A673 (cell line): ENCODE data around the gene SLC22A13. TPM values are rescaled to one million over a fixed set of nuclear protein-coding genes. Genes with fewer than 3 reads are reported as not detected.
"Not testable (repeated sequence)": the region's sequence is repeated elsewhere in the genome, so short reads cannot be mapped to it uniquely, and the experiment has no call there.

Experiments
- BruUV-seq: library from RNA; stranded (reverse); fragments of 400-500 nt; replicated peaks from 2 replicates; lab custom pipeline; 2021; lab: Mats Ljungman, UMichigan
- CTCF ChIA-PET: fragments of 300-600 bp; sonication (Branson Sonifier 250); formaldehyde crosslinking; loops from one replicate; lab custom pipeline; 2022; ENCODE audit warnings: antibody characterized with exemption; lab: Charles Lee
- POLR2A ChIA-PET: fragments of 300-600 bp; sonication (Branson Sonifier 250); formaldehyde crosslinking; loops from one replicate; lab custom pipeline; 2022; ENCODE audit warnings: antibody characterized with exemption; ENCODE audit not compliant: low non-redundant PET; lab: Charles Lee
- DNase-seq: peaks from one replicate; pipeline ENCODE4 v3.0.0-alpha.2; 2015; ENCODE audit warnings: low spot score
- H3K27ac ChIP-seq: fragments of 200-600 bp; sonication (generic); 2 replicates; pipeline ENCODE4 v1.5.1; 2016; ENCODE audit warnings: mixed run types, low read depth, mild to moderate bottlenecking, mixed read lengths, antibody characterized with exemption, low read length; ENCODE audit not compliant: poor library complexity, severe bottlenecking
- H3K27me3 ChIP-seq: fragments of 200-600 bp; sonication (generic); replicated peaks from 2 replicates; pipeline ENCODE4 v1.6.1; 2017; ENCODE audit warnings: mixed run types, low read depth, mild to moderate bottlenecking, mixed read lengths, antibody characterized with exemption, low read length; ENCODE audit not compliant: insufficient read depth, poor library complexity
- H3K36me3 ChIP-seq: fragments of 200-600 bp; sonication (generic); 2 replicates; pipeline ENCODE4 v1.6.1; 2016; ENCODE audit warnings: mixed run types, mild to moderate bottlenecking, mixed read lengths, antibody characterized with exemption, low read length; ENCODE audit not compliant: insufficient read depth, poor library complexity, severe bottlenecking
- H3K4me1 ChIP-seq: fragments of 200-600 bp; sonication (generic); 2 replicates; pipeline ENCODE4 v1.6.1; 2017; ENCODE audit warnings: mixed run types, mild to moderate bottlenecking, mixed read lengths, antibody characterized with exemption, low read length; ENCODE audit not compliant: insufficient read depth, poor library complexity, severe bottlenecking
- H3K4me3 ChIP-seq: fragments of 200-600 bp; sonication (generic); 2 replicates; pipeline ENCODE4 v1.5.1; 2016; ENCODE audit warnings: low read depth, mixed run types, mild to moderate bottlenecking, mixed read lengths, low read length; ENCODE audit not compliant: poor library complexity, severe bottlenecking
- H3K9me3 ChIP-seq: fragments of 200-600 bp; sonication (generic); 2 replicates; pipeline ENCODE4 v1.6.1; 2016; ENCODE audit warnings: mixed run types, low read depth, mild to moderate bottlenecking, mixed read lengths, antibody characterized with exemption, low read length; ENCODE audit not compliant: poor library complexity, severe bottlenecking
- EZH2 ChIP-seq: fragments of 200-600 bp; sonication (generic); IDR thresholded peaks from 2 replicates; pipeline ENCODE4 v1.6.1; 2017; ENCODE audit warnings: borderline replicate concordance, low read depth, mild to moderate bottlenecking, mixed read lengths, antibody characterized with exemption, low read length; ENCODE audit not compliant: poor library complexity, severe bottlenecking
- intact Hi-C: fragments of 100-400 bp; cut with micrococcal nuclease; formaldehyde crosslinking; loops from one replicate; pipeline ENCODE4 v1.10.0; 2022; ENCODE audit not compliant: unreplicated experiment
- total RNA-seq: library from RNA; stranded (reverse); gene quantifications from 2 replicates; pipeline ENCODE4 v1.2.3, GENCODE V29; 2021
- TF ChIP-seq, protein P1 (sequence below): fragments of 300-800, 200-600 bp; sonication (generic); conservative IDR thresholded peaks from 2 replicates; pipeline ENCODE4 v1.5.1; 2017; ENCODE audit warnings: low read depth, mild to moderate bottlenecking, antibody characterized with exemption, low read length, moderate library complexity, mixed read lengths

Gene SLC22A13
- total RNA-seq, 1 experiment from 2014 or later: 1.1 TPM

DNA sequence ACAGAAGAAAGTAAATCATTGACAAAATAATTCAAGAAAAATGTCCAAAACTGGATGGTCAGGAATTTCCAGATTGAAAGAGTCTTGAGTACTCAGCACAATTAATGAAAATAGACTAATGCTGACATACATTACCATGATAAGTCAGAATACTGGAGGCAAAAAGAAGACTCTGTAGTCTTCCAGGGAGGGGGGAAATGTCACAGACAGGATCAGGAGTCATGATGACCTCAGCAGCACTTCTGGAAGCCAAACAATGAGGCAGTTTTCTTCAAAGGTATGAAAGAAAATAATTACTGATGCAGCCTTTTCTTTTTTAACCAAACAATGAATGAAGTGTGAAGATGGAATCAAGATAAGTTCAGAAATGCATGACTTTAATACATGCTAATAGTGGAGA is 30.1 kb upstream of the SLC22A13 start:
- CTCF ChIA-PET: no interaction called here
- BruUV-seq: no TSS peak
- Histone ChIP-seq H3K27ac (no peak overlapping the region), H3K4me1 (no peaks in the 10 kb centered on the region), H3K36me3 (no peaks in the 10 kb centered on the region), H3K9me3 (no peaks in the 10 kb centered on the region), H3K4me3 (no peak overlapping the region), H3K27me3 (no peaks in the 10 kb centered on the region)
- intact Hi-C loops: no loop called here
- no peak for DNase-seq
- POLR2A ChIA-PET: no interaction called here
- TF ChIP-seq, protein P1, sequence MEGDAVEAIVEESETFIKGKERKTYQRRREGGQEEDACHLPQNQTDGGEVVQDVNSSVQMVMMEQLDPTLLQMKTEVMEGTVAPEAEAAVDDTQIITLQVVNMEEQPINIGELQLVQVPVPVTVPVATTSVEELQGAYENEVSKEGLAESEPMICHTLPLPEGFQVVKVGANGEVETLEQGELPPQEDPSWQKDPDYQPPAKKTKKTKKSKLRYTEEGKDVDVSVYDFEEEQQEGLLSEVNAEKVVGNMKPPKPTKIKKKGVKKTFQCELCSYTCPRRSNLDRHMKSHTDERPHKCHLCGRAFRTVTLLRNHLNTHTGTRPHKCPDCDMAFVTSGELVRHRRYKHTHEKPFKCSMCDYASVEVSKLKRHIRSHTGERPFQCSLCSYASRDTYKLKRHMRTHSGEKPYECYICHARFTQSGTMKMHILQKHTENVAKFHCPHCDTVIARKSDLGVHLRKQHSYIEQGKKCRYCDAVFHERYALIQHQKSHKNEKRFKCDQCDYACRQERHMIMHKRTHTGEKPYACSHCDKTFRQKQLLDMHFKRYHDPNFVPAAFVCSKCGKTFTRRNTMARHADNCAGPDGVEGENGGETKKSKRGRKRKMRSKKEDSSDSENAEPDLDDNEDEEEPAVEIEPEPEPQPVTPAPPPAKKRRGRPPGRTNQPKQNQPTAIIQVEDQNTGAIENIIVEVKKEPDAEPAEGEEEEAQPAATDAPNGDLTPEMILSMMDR: no peak
- TF ChIP-seq EZH2: no peak

DNA sequence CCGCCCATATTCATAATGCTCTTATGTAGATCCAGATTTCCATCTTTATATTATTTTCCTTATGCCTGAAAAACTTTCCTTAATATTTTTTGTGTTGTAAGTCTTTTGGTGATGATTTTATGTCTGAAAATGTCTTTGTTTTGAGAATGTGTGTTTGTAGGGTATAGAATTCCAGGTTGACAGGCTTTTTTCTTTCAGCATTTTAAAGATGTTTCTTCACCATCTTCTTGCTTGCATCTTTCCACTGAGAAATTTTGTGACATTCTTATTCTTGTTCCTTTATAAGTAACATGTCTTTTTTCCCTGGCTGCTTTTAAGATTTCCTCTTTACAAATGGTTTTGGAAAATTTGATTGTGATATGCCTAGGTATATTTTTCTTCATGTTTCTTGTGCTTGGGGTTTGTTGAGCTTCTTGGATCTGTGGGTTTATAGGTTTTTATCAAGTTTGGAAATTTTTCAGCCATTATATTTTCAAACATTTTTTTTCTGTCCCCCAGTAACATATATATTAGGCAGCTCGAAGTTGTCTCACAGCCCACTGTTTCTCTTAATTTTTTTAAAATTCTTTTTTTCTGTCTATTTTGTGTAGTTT is 27.1 kb upstream of the SLC22A13 start:
- CTCF ChIA-PET: no interaction called here
- TF ChIP-seq, protein P1: no peak
- TF ChIP-seq EZH2: no peak
- no TSS peak for BruUV-seq
- Histone ChIP-seq H3K9me3 (no peaks in the 10 kb centered on the region), H3K4me3 (no peak overlapping the region), H3K36me3 (no peaks in the 10 kb centered on the region), H3K27me3 (no peaks in the 10 kb centered on the region), H3K4me1 (no peaks in the 10 kb centered on the region), H3K27ac (no peak overlapping the region)
- intact Hi-C loops: no loop called here
- DNase-seq: no peak
- POLR2A ChIA-PET: no interaction called here

DNA sequence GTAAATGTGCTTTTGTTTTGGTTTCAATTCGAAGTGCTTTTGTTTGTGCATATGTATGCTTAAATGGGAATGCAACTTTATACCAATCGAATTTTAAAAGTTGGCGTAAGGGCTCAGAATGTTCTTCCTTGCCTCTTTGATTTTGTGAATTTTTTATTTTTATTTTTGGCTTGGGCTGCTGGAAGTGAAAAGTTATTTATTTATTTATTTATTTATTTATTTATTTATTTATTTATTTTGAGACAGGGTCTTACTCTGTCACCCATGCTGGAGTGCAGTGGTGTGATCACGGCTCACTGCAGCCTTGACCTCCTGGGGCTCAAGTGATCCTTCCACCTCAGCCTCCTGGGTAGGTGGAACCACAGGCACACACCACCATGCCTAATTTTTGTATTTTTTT is 22.8 kb upstream of the SLC22A13 start:
- intact Hi-C loops, DNase-seq, H3K4me3 ChIP-seq, BruUV-seq, POLR2A ChIA-PET, H3K27ac ChIP-seq, H3K4me1 ChIP-seq, CTCF ChIA-PET, H3K9me3 ChIP-seq, H3K36me3 ChIP-seq, H3K27me3 ChIP-seq: not testable (repeated sequence)

DNA sequence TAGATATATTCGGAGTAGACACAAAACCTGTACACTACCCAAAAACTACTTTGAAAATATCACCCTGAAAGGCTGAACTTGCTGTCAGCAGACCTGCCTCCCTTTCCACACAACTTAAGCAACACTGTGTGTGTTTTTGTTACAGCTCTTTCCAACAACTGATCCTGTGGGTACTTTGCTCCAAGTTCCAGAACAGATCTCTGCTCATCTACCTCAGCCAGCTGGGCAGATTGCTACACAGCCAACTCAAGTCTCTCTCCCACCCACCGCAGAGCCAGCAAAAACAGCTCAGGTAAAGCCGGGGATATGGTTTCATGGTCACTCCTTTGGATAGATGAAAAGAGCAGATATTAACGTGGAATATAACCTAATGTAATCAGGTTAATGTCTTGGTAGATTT is 19.7 kb upstream of the SLC22A13 start:
- POLR2A ChIA-PET: no interaction called here
- Histone ChIP-seq H3K27ac (no peak overlapping the region), H3K4me3 (no peak overlapping the region), H3K36me3 (peaks cover 11% of the 10 kb centered on the region), H3K9me3 (no peaks in the 10 kb centered on the region), H3K27me3 (no peaks in the 10 kb centered on the region), H3K4me1 (no peaks in the 10 kb centered on the region)
- intact Hi-C loops: no loop called here
- no TSS peak for BruUV-seq
- CTCF ChIA-PET: no interaction called here
- no peak for DNase-seq
- TF ChIP-seq, protein P1: no peak
- TF ChIP-seq EZH2: no peak
